ENCODE results near the gene ANKS3. TPM values are rescaled to one million over a fixed set of nuclear protein-coding genes. Genes with fewer than 3 reads are reported as not detected.

ANKS3 gene, protein sequence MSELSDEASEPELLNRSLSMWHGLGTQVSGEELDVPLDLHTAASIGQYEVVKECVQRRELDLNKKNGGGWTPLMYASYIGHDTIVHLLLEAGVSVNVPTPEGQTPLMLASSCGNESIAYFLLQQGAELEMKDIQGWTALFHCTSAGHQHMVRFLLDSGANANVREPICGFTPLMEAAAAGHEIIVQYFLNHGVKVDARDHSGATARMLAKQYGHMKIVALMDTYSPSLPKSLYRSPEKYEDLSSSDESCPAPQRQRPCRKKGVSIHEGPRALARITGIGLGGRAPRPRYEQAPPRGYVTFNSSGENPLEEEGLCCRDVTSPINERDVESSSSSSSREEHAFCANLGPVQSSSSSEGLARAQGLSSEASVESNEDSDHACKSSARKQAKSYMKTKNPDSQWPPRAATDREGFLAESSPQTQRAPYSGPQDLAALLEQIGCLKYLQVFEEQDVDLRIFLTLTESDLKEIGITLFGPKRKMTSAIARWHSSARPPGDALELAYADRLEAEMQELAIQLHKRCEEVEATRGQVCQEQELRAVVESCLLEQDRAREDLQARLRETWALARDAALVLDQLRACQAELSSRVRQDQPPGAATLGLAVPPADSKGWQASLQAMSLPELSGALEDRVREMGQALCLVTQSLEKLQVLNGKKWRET
- total RNA-seq (2021; fragmentation: NEBNext Ultra II Directional; extraction: Animal tissue kit (Norgen Biotek cat#: 25700)) (23.9 and 27.5 TPM in 2 replicates), polyA plus RNA-seq (2011; rRNA removed) (15.5 and 23.9 TPM in 2 replicates), polyA minus RNA-seq (2011; rRNA and poly(A)+ RNA removed) (23.7 and 24.2 TPM in 2 replicates)
- 25.6 TPM for polyA plus RNA-seq (2011; cell fraction: cytosol; rRNA removed)
- polyA plus RNA-seq (2011; cell fraction: nucleus; rRNA removed) = 58.7 TPM
- polyA plus RNA-seq (2012, experiment 1 of 2) = 14.0 to 22.5 TPM (median 21.4 TPM) in 4 replicates
- polyA plus RNA-seq (2012, experiment 2 of 2) = 9.9 TPM
- polyA plus RNA-seq (2013, experiment 1 of 2) = 12.8 TPM
- polyA plus RNA-seq (2013, experiment 2 of 2) = 10.2 TPM
- 13.2 TPM for polyA minus RNA-seq (2011; cell fraction: cytosol; rRNA and poly(A)+ RNA removed)
- polyA minus RNA-seq (2011; cell fraction: nucleus; rRNA and poly(A)+ RNA removed) = 30.4 TPM
- long read RNA-seq, experiment 1, partial matches to known transcripts = 1 of 1 reads
- long read RNA-seq, experiment 1, other reads (novel, unspliced or antisense) = 0 of 1 reads
- long read RNA-seq, experiment 2, partial matches to known transcripts = 0 of 1 reads
- long read RNA-seq, experiment 2, other reads (novel, unspliced or antisense) = 0 of 1 reads

DNA sequence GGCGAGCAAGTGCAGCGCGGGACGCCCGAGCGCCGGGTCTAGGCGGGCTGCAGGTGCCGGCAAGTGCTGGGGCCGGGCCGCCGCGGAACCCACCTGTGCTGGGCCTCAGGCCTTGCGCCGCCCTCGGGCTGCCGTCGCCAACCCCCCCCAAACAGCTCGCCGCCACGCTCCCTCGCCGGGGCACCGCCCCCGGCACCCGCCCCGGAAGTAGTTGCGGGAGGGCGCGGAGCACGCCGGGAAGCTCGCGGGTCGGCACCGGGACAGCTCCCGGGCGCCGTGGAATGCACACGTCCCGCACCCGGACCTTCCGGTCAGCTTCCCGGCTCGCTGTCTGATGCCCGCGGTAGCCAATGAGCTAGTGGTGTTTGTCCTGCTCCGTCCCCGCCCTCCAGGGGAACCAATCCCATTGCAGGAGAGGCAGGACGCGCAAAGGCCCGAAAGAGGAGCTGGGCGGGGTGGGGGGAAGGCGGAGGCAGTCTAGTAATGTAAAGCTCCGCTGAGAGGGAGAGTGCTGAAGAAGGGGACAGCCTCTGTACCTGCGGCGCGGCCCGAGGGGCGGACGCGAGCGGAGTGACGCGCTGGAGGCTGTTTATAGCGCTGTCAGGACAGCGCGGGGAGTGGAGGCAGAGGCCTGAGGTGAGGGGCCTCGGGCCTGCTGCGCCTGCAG, at the start of gene ANKS3, which contains the start of gene DNAAF8:
Gene ANKS3, minus strand, starts transcription at position 209 of the 667 bp plus-strand sequence. CDS start 4,122 bp downstream, outside the sequence.
Gene DNAAF8, plus strand, starts transcription at position 475 of the 667 bp plus-strand sequence. CDS start 1,978 bp downstream, outside the sequence.
- H3K79me1 ChIP-seq (ENCODE audit: low read depth, low read length) = peaks cover 5% of the 10 kb centered on the region; the same call in 1 of the 2 replicates
- H2BK20ac ChIP-seq (ENCODE audit: low read length) = no peak within 1 kb of the TSS
- ChIA-PET CTCF (ENCODE audit: partially characterized antibody) (interaction anchor here (0.7 to 2.3 kb wide), 11 partner anchors 10 to 222 kb away, joined by 3 to 9 read pairs (median 3); partner anchors contain the start of gene NUDT16L1), POLR2A (ENCODE audit: partially characterized antibody) (interaction anchor here (0.7 to 5.0 kb wide), 19 partner anchors 9 to 202 kb away, joined by 3 to 30 read pairs (median 5); partner anchors contain the start of genes GLYR1, NUDT16L1, ROGDI and UBN1)
- peak within 1 kb of the TSS; percentile 69 for H4K8ac ChIP-seq (ENCODE audit: extremely low read depth, insufficient read depth, low read length)
- H3K4me3 ChIP-seq (ENCODE audit: extremely low read depth in 1 of 4, insufficient read depth in 2 of 4, low read depth in 3 of 4, low read length in 4 of 4) = peak within 1 kb of the TSS; percentile 59 to 97 (median 92)
- H3K9me3 ChIP-seq (ENCODE audit: insufficient read depth in 2 of 2, low read depth in 1 of 2, low read length in 1 of 2) = no peaks in the 10 kb centered on the region
- DNase-seq (ENCODE audit: low read depth in 1 of 2, low spot score in 2 of 2) (peak; percentile 87 to 89), FAIRE-seq (peak; percentile 36)
- no peak within 1 kb of the TSS for H2BK120ac ChIP-seq (replicated peaks; ENCODE audit: low read depth, low read length)
- H3K14ac ChIP-seq (ENCODE audit: insufficient read length) = no peak within 1 kb of the TSS
- H3K23me2 ChIP-seq (ENCODE audit: low read depth, low read length) = peaks cover 10% of the 10 kb centered on the region; the same call in 1 of the 2 replicates
- H3K56ac ChIP-seq (replicated peaks; ENCODE audit: insufficient read length, low read depth, low read length) = peak within 1 kb of the TSS; percentile 62
- peak within 1 kb of the TSS; percentile 71; the same call in 1 of the 2 replicates for H2BK5ac ChIP-seq (ENCODE audit: low read depth, low read length)
- H3K9ac ChIP-seq (replicated peaks in 1 of 4; ENCODE audit: extremely low read depth in 1 of 4, low read depth in 3 of 4, low read length in 3 of 4) = peak within 1 kb of the TSS; percentile 68 to 82 (median 78)
- peaks cover 0 to 2% of the 10 kb centered on the region in 2 experiments for H4K20me1 ChIP-seq (replicated peaks in 1 of 2; ENCODE audit: control insufficient read depth in 1 of 2, insufficient read depth in 2 of 2, low read length in 2 of 2)
- H2BK15ac ChIP-seq (ENCODE audit: low read length) = no peak within 1 kb of the TSS
- 1% methylated on average over 61 of the region's 70 CpGs; no CpG with 5 or more reads in 1 of the 2 experiments for WGBS, 2 experiments (ENCODE audit: extremely low coverage in 1 of 2, insufficient coverage in 1 of 2, insufficient read length in 1 of 2, insufficient replicate concordance in 2 of 2, low coverage in 1 of 2, low lambda C conversion rate in 2 of 2, missing lambda C conversion rate in 1 of 2)
- H2AK5ac ChIP-seq (ENCODE audit: low read depth, low read length) = no peak within 1 kb of the TSS
- peak within 1 kb of the TSS; percentile 95 for H2AFZ ChIP-seq (ENCODE audit: low read length)
- peaks cover 0 to 4% (median under 1%) of the 10 kb centered on the region in 4 experiments; a peak in 2 of 7 replicates for H3K27me3 ChIP-seq (replicated peaks in 1 of 4; ENCODE audit: control insufficient read depth in 3 of 4, extremely low read depth in 1 of 4, insufficient read depth in 3 of 4, low read length in 3 of 4)
- no peak within 1 kb of the TSS for H4K91ac ChIP-seq (replicated peaks; ENCODE audit: insufficient read length, low read length)
- H3K79me2 ChIP-seq (ENCODE audit: control insufficient read depth in 1 of 2, insufficient read depth in 2 of 2, low read length in 2 of 2) = peaks cover 4 to 26% of the 10 kb centered on the region in 2 experiments; a peak in 3 of 4 replicates
- peak within 1 kb of the TSS; percentile 85 for H4K5ac ChIP-seq (ENCODE audit: insufficient read length, low read depth, low read length)
- H3K4me1 ChIP-seq (replicated peaks in 1 of 4; ENCODE audit: control insufficient read depth in 3 of 4, insufficient read depth in 4 of 4, low read length in 3 of 4) = peaks cover 0 to 4% (median 0%) of the 10 kb centered on the region in 4 experiments; a peak in 2 of 7 replicates
- peak within 1 kb of the TSS; percentile 59; the same call in 1 of the 2 replicates for H3K27ac ChIP-seq (ENCODE audit: low read depth, low read length)
- no peak within 1 kb of the TSS for H3K23ac ChIP-seq (ENCODE audit: insufficient read length)
- H3K4ac ChIP-seq (replicated peaks; ENCODE audit: insufficient read length, low read depth, low read length) = peak within 1 kb of the TSS; percentile 54
- no peak within 1 kb of the TSS for H2BK12ac ChIP-seq (ENCODE audit: low read depth, low read length)
- peaks cover 3 to 11% (median 4%) of the 10 kb centered on the region in 4 experiments; a peak in 6 of 8 replicates for H3K36me3 ChIP-seq (ENCODE audit: control insufficient read depth in 2 of 4, insufficient read depth in 4 of 4, low read length in 3 of 4)
- peak within 1 kb of the TSS; percentile 71 for H3K18ac ChIP-seq (ENCODE audit: extremely low read depth, low read length)
- peak within 1 kb of the TSS; percentile 85 to 92 for H3K4me2 ChIP-seq (ENCODE audit: insufficient read depth in 1 of 2, low read depth in 2 of 2, low read length in 2 of 2)
- no peak for TF ChIP-seq NANOG (IDR thresholded peaks at IDR 0.05; ENCODE audit: insufficient read depth, low read depth, low read length, poor library complexity, severe bottlenecking)
- TF ChIP-seq BACH1 (IDR thresholded peaks at IDR 0.05; ENCODE audit: low read length) = no peak
- TF ChIP-seq, protein P1, sequence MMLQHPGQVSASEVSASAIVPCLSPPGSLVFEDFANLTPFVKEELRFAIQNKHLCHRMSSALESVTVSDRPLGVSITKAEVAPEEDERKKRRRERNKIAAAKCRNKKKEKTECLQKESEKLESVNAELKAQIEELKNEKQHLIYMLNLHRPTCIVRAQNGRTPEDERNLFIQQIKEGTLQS (IDR thresholded peaks at IDR 0.05; ENCODE audit: insufficient read depth, low read depth, low read length) = no peak
- no peak for TF ChIP-seq FOSL1 (IDR thresholded peaks at IDR 0.05; ENCODE audit: insufficient read depth, low read depth, low read length)
- no peak for TF ChIP-seq CHD1 (IDR thresholded peaks at IDR 0.05; ENCODE audit: low read depth, low read length)

All from H1 (cell line).